Cardiac fibroblast (primary cell): ENCODE measurements around the gene SALL1.

ENCODE experiments used
- DNase-seq, 2 donors: peaks; one replicate each; pipeline versions ENCODE4 v3.0.0 to v3.0.0-alpha.2; 2010; ENCODE audit warnings: low read depth in 2 of 2
- H3K4me3 ChIP-seq, 2 donors: replicated peaks in 1 of 2; 1 replicate in 1 of 2; 2 replicates in 1 of 2; pipeline ENCODE4 v1.5.1; 2011; ENCODE audit warnings: low read depth in 2 of 2, low read length in 2 of 2, mild to moderate bottlenecking in 2 of 2, moderate library complexity in 1 of 2
- CTCF ChIP-seq: IDR thresholded peaks from one replicate; pipeline ENCODE4 v1.5.1; 2011; ENCODE audit warnings: low read depth, mild to moderate bottlenecking, low read length, inconsistent platforms

Gene SALL1

GRCh38 chr16:51150888-51151320 lies at the start of gene SALL1:
TSS of gene SALL1 (minus strand) at chr16:51151270. CDS start at chr16:51151241, 29 bp downstream.
- DNase-seq: no peak
- H3K4me3 ChIP-seq: peak within 1 kb of the TSS; percentile 43 to 74
- TF ChIP-seq CTCF: no peak

- no peak for DNase-seq
- H3K4me3 ChIP-seq: no peak overlapping the region
- no peak for TF ChIP-seq CTCF
Observed at GRCh38 chr16:51200793-51201192, 49.7 kb upstream of the SALL1 start.

GRCh38 chr16:51197953-51198748 lies 47.1 kb upstream of the SALL1 start:
- no peak for TF ChIP-seq CTCF
- DNase-seq: no peak
- no peak overlapping the region for H3K4me3 ChIP-seq

GRCh38 chr16:51193879-51194278 lies 42.8 kb upstream of the SALL1 start:
- H3K4me3 ChIP-seq: no peak overlapping the region
- peak in 1 of 2 donors; percentile 2 for DNase-seq
- no peak for TF ChIP-seq CTCF

GRCh38 chr16:51184702-51185433 lies 33.8 kb upstream of the SALL1 start:
- no peak overlapping the region for H3K4me3 ChIP-seq
- TF ChIP-seq CTCF: no peak
- DNase-seq: no peak

- H3K4me3 ChIP-seq: no peak overlapping the region
- TF ChIP-seq CTCF: no peak
- DNase-seq: no peak
Observed at GRCh38 chr16:51181503-51181811, 30.4 kb upstream of the SALL1 start.
